Urothelium cell line (cell line): ENCODE data around the gene TOX2.

ENCODE experiments used
- DNase-seq: peaks from one replicate; pipeline ENCODE4 v3.0.0; 2011; ENCODE audit warnings: low spot score, mixed read lengths
- FAIRE-seq: peaks from 2 replicates; lab custom pipeline; 2011; peaks lifted over from hg19 to GRCh38; lab: Jason Lieb, UNC

Gene TOX2

GRCh38 chr20:43993560-43993959, 78.9 kb downstream of the TOX2 start:
- DNase-seq (no peak), FAIRE-seq (no peak)

GRCh38 chr20:43994486-43995100, 79.9 kb downstream of the TOX2 start:
- DNase-seq (no peak), FAIRE-seq (peak; percentile 74)

DNA sequence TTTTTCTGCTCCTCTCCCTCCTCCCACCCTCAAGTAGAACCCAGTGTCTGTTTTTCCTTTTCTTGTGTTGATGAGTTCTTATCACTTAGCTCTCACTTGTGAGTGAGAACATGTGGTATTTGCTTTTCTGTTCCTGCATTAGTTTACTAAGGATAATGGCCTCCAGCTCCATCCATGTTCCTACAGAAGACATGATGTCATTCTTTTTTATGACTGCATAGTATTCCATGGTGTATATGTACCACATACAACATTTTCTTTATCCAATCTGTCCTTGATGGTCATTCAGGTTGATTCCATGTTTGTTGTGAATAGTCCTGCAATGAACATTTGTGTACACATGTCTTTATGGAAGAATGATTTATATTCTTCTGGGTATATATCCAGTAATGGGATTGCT, 81.0 kb downstream of the TOX2 start:
- DNase-seq (no peak), FAIRE-seq (no peak)

DNA sequence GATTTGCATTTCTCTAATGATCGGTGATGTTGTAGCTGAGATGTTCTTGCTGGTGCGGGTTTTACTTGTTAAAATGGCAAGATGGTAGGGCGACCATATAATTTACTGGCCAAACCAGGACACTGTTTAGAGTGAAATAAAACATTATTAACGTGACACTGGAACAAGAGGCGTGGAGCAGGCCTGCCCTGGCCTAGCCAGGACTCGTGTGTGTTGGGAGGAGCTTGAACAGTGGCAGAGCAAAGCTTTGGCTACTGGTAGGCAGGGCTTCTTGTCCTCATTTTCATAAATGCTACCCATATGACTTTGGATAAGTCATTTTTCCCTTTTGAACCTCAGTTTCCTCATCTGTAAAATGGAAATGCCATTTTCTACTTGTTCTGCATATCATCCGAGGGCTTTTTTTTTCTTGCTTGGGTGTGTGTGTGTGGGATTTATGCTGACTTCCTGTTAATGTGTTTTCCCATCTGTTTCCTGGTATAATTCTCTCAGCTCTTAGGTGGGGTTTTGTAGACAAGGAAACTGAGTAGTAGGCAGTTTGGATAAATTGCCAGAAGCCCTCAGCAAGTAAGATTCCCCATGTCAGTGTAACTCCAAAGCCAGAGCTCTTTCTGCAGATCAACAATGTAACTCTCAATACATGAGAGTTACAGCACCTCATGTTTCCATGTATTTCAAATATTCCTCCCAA, 81.7 kb downstream of the TOX2 start:
- no peak for FAIRE-seq
- no peak for DNase-seq

DNA sequence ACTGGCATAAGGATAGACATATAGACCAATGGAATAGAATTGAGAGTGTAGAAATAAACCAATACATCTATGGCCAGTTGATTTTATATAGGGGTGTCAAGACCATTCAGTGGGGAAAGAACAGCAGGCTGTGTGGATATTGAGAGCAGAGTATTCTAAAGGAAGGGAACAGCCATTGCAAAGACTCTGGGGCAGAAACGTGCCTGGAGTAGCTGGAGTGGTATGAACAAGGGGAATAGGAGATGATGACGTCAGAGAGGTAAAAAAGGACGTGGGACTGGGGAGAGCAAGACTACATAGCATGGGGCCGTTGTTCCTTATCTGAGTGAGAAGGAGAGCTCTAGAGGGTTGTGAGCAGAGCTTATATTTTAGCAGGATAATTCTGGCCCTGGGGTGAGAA, 85.2 kb downstream of the TOX2 start:
- FAIRE-seq (no peak), DNase-seq (no peak)

DNA sequence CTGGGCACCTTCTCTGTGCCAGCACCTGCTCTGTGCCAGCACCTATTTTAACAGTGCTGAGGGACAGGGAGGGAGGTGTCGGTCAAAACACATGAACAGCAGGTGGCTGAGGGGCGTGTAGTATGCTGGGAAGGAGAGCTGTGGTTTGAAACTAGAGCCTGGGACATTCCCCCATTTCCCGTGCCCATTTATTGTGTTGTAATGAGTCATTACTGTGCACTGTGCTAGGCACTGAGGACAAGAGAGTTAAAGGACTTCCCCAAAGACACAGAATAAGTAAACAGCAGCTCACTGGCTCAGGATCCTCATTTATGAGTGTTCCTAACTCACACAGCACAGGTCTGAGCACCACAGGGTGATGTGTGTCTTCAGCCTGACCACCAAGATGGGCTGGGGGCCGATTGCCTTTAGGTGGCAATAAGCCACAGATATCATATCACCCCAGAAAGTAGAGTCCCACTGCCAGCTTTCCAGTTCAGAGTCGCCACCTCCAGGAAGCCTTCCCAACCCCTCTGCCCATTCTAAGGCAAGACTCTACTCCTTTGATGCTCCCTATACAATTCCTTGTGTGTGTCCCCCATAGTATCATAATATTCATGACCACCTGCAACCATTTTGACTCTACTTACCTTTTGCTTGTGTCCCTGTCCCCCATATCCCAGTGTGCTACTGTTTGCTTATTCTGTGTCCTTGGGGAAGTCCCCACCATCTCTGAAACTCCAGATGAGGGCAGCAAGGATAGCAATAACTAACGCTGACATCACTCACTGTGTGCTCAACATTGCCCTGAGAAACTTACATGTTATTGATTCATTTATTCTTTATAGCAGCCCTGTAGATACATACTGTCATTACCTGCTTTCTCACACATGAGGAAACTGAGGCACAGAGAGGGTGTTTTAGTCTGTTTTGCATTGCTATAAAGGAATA, 87.3 kb downstream of the TOX2 start:
- FAIRE-seq, result peak; percentile 20

DNA sequence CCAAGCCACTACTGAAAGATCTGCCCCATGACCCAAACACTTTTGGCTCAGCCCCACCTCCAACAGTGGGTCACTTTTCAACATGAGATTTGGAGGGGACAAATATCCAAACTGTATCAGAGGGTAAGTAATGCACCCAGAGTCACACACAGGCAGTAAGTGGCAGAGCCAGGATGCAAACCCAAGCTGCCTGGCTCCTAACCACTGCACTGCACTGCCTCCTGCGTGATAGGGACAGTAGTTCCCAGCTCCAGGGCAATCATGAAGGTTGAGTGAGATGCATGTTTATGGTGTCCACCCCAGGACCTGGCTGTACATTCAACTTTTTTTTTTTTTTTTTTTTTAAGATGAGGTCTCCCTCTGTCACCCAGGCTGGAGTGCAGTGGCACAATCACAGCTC, 88.2 kb downstream of the TOX2 start:
- DNase-seq, result no peak
- FAIRE-seq, result no peak

More for the DNA sequence above, 87.3 kb downstream of the TOX2 start:
- DNase-seq, result no peak

- DNase-seq, result no peak
- no peak for FAIRE-seq
These were observed 89.0 kb downstream of the TOX2 start for GRCh38 chr20:44003609-44004008.

- FAIRE-seq (no peak), DNase-seq (no peak)
These were observed 89.8 kb downstream of the TOX2 start for GRCh38 chr20:44004306-44004915.

DNA sequence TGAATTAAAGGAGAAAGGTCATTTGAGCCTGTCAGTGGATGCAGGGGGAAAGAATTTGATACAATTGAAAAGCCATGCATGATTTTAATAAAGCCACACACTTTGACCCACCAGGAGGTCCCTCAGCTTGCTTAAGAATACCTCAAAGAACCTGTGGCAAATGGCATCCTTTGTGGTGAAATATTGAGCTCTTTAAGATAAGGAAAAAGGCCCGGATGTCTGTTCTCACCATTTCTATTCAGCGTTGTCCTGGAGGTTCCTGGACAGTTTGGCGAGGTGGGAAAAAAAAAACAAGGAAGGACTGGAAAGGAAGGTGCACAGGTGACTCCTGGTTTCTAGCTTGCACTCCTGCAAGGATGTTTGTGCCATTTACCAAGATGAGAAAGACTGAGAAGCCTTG, 91.0 kb downstream of the TOX2 start:
- DNase-seq (no peak), FAIRE-seq (no peak)

- no peak for DNase-seq
- FAIRE-seq, result no peak
These were observed 91.5 kb downstream of the TOX2 start for GRCh38 chr20:44006126-44006525.

DNA sequence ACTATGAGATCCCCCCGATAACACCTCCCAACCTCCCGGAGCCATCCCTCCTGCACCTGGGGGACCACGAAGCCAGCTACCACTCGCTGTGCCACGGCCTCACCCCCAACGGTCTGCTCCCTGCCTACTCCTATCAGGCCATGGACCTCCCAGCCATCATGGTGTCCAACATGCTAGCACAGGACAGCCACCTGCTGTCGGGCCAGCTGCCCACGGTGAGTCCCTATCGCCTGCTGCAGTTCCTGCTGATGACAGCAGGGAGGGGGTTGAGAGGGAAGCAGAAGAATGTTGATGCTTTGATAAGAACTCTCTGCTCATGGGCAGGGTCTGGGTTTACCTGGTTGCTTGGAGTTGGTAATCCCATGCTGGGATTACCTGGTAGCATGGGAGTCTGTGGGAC, 91.9 kb downstream of the TOX2 start:
- FAIRE-seq, result no peak

DNA sequence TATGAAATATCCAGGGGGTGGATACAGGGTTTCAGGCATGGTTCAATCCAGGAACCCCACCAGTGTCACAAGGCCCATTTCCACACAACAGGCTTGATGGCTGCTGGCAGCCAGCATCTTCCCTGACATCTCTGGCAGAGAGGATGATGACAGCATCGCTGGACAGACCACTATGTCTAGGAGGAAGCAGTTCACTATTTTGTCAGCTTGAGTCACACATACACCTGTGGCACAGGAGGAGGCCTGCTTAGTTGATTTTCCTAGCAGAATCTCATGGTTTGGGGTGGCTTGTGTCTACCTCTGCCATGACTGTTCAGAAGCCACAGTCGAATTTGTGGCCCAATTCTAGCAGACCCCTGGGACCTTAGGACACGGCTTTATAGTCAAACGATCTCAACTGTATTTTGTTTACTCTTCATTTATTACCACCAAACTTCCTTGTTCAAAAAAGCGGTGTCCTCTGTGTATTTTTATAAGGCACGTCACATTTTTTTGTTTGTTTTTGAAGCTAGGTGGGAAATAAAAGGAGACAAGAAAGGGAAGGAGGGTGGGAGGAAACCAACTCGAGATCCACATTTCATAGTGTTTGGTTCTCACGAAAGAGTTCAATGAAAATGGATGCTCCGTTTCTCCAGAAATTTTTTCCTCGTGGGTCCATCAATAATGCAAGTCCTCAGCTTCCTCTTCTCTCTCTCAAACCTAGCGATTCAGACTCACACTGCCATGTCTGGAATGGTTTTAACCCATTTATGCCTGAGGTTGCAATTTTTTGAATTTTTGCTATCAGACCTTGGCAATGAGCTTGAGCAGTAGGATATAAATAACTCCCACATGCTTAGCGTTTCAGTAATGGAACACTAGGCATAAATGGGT, 94.4 kb downstream of the TOX2 start:
- FAIRE-seq (peak; percentile 42), DNase-seq (no peak)

More for the DNA sequence above, 91.9 kb downstream of the TOX2 start:
- no peak for DNase-seq

GRCh38 chr20:44009679-44009992, 95.0 kb downstream of the TOX2 start:
- no peak for FAIRE-seq
- DNase-seq, result no peak

DNA sequence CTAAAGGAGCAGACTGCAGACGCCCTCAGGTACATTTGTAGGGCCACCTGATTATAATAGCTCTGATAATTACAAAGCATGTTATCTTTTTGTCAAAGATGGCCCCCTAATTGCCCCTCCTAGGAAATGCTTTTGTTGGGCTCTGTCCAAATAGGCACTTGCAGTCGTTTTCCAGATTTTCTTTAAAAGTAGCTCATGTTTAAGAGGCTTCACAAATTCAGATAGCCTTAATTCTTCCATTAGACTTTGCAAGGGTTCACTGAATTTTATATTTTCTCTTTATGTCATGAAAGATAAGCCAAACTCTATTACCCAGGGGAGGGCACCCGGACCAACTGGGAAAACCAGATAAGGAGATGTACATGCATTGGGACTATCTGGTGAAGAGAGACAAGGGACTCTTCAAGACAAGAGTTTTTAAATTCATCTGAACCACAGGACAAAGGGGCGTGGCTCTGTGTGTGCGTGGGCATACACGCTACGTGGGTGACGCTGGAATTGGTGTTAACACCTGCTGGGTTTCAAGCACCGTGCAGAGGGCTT, 95.6 kb downstream of the TOX2 start:
- FAIRE-seq (no peak), DNase-seq (no peak)

GRCh38 chr20:44011251-44011940, 96.7 kb downstream of the TOX2 start:
- FAIRE-seq (no peak), DNase-seq (no peak)

DNA sequence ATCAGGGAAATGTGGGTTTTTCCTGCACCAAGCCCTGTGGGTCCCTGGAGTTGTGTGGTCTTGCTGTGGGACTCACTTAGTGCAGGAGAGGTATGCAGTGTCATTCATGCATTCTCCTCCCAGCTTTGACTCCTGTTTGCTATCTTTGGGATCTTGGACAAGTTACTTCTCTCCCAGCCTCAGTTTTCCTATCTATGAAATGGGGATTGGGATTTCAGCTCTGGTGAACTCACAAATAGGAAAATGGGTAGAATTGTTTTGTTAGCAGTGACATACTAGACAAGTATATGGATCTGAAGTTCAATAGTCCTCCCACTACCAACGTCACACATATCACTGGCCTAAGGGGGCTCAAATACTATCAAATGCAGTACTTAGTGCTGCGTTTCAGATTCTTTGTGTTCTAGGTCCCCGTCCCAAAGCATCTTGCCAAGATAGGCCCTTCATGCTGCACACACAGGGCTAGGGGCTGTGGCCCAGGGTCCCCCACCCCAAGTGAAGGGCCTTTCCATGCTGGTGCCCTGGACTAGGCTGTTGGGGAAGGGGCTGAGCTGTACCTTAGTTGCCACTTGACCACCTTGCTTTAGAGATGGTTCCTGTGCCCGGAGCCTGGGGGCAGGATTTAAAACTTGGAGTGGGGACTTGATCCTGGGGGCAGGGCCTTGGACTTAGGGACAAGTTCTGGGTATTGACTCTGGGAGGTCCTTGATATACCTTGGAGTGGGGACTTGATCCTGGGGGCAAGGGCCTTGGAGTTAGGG, 98.0 kb downstream of the TOX2 start:
- no peak for DNase-seq
- FAIRE-seq, result no peak

GRCh38 chr20:44014807-44015732, 100.4 kb downstream of the TOX2 start:
- FAIRE-seq, result no peak
- no peak for DNase-seq
